ENCODE data around the gene H2BK1.

Gene H2BK1

DNA sequence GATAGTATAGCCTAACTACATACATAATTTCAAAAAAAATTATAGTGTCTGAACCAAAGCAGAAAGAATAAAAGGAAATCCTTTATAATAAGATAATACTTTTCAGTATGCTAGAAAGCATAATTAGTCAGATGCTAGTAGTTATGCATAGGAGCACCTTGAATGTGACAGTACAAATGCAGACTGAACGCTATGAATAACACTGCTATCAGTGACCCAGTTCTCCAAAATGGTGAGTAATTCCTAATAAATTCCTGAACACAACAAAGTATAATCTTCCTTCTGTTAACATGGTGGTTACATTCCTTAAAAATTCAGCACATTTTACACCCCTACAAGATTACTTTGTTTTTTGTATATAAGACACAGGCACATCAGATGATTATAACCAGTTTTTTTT lies 20.8 kb upstream of the H2BK1 start:
- DNase-seq = no peak

DNA sequence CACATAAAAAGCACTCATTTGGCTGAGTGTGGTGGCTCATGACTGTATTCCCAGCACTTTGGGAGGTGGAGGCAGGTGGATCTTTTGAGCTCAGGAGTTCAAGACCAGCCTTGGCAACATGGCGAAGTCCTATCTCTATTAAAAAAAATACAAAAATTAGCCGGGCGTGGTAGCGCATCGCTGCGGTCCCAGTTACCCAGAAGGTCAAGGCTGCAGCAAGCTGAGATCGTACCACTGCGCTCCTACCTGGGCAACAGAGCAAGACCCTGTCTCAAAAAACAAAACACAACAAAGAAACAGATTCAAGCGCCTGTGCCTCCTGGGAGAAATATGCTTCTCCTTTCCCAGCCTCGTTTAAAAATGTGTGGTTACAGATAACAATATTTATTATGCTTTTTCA lies 19.0 kb upstream of the H2BK1 start:
- no peak for DNase-seq

DNA sequence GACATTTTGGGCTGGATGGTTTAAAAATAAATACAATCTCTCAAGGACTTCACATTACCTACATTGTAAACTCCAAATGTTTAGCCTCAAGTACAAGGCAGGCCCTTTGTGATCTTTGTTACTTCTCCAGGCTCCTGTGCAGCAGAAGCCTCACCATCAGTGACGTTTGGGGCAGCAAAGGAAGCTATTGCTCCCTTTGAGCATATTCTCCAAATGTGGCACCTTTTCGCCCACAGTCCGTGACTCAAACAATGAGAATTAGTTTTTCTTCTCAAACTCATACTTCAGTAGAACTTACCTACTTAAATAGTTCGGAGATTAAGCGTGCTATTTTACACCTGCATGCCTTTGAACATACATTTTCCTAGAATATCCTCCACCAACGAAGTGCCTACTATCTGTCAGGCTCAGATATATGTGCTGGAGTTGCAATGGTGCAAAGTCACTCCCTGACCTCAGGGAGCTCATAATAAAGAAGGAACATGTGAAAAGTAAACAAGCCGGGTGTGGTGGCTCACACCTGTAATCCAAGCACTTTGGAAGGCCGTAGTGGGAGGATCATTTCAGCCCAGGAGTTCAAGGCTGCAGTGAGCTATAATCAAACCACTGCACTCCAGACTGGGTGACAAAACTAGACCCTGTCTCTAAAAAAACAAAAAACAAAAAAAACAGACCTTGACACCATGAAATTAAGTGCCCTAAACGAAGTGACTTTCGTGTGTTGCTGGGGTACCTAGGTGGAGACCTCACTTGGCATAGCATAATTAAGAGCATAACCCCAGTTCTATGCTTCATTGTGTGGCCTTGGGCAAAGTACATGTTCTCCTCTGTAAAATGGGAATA lies 18.0 kb upstream of the H2BK1 start:
- no peak for DNase-seq

DNA sequence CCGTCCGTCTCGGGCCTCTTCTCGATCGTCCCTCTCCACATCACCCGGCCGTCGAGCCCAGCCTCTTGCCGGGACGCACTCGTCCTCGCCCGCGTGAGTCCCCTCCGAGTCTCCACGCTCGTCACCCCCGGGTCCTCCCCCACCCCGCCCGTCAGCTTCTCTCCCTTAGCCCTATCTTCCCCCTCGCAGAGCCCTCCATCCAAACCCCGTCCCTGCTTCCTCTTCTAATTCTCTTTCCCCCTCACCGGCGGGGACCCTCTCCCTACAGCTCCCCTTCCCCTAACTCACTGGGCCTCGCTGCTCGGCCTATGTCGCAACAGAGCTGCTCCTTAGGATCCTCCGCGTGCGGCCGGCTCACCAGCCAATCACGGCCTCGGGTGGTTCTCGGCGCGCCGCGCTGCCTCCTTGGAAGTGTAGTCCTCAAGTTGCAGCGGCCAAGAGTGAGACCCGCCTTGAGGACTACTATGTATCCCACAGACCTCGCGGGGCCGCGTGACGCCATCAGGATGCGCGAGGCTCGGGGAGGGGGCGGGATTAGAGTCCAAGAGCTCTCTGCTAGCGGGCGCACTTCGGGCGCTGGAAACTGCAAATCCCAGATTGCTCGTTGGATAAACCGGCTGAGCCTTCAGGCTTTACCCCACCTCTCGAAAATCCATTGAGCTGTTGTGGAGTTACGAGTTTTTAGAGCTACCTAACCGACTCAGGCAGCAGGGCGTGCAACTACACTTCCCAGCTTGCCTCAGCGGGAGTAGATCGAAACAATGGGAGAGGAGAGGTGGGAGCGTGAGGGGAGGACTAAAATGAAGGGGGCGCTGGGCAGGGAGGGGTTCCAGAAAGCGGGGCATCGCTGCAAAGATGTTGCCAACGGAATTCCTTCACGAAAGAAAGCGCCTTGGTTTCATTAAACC lies 16.8 kb upstream of the H2BK1 start, which contains the start of gene ABCF2:
ABCF2 (minus strand) TSS at position 331 of the 908 bp plus-strand sequence. CDS start 747 bp downstream, outside the sequence.
- DNase-seq = peak; percentile 90 to 98 (median 96)

DNA sequence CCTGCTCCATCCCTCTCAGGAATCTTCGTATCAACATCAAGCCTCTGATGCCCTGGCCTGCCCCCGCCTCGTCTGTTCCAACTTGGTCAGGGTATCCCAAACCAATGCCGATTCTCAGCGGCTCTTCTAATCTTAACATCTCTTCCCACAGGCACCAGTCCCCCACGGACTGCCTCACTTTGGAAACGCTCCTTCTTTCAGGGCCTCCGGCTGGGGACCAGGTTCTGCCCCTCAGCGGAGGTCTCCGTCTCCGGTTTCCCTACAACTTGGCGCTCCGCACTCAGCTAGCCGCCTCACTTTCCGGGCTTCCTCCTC lies 16.2 kb upstream of the H2BK1 start:
- DNase-seq = no peak

DNA sequence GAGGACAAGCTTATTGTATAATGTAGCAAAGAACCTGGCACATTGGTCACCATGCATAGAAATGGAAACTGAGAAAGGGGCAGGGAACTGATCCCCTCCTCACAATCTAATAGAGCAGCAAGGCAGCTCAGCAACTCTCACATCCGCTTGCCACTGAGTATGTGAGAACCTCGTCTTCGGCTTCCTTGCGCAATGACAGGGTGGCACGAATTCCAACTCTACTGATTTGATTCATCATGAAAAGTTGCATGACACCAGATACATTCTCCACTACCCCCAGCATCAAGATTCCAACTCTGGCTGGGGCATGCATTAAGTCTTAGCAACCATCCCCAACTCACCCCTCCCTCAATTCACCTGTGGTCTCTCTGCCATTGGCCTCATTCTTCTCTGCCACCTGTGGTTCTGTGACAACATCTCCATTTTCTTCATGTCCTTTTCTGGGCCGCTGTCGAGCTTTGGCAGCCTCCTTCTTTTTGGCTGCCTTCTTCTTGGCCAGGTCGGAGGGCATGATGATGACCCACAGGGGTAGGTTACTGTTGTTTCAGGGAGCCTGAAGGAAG lies 15.7 kb upstream of the H2BK1 start:
- DNase-seq = no peak

DNA sequence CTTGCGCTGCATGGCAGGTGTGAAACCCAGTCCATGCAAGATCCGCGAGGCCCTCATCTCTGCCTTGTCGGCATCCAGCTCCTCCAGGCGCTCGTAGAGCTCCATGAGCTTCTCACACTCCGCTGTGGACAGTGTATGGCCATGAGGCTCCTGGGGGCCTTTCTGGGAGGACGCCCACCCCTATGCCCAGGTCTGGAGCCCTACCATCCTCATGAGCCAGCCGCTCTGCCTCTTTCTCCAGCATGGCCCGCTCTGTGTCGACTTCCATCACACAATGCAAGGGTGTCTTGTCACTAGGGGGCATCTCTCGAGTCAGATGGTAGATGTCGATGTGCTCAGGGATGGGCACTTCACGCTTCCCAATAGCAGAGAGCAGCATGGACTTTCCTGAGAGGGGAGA lies 13.4 kb upstream of the H2BK1 start:
- no peak for DNase-seq

DNA sequence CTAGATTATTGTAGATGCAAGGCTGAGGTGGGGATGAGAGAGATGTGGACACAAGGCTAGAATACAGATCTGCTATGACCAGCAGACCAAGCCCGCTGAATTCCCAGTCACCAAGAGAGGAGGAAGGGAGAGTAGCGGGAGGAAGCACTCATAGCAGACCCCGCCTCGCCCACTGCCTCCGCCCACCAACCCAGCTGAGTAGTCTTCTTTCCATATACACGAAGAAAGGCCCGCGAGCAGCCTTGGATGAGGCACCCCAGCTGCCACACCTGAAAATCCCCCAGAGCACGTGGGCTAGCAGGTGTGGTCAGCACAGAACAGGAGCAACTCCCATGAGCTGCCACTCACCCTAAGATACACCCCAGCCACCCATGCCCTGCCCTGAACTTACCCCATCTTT lies 7.9 kb upstream of the H2BK1 start:
- no peak for DNase-seq

DNA sequence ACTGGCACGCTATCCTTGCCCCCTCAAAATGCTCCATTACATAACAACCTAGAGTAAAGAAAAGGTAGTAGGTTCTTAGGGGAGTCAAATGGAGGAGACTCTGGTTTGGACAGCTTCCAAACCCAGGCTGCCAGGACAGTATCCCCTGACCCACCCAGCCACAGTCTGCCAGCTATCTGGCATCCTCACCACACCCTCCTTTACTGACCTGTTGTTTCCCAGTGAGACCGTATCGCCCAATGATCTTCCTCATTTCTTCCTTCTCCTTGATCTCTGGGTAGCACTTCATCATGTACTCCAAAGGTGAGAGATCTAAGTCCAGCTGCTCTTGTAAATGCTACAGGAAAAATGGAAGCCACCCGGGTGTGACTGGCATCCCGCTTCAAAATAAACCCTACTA lies 5.1 kb upstream of the H2BK1 start:
- DNase-seq = no peak

DNA sequence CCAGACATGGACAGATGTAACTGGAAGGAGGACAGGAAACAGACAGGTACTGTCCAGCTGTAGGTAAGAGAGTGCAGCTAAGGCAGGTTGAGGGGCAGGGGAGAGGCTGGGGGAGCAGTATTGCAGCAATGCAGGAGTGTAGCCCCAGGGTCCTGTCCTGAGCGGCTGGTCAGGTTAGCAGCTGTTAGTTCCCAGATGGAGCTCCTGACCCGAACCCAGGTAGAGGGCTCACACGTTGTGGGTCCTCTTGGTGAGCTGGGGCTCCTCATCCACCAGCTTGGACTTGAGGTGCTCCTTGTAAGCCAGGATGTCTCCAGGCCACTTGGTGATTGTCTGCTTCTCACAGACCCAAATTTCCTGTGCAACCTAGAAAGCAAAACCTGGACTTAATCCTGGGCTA lies 3.5 kb upstream of the H2BK1 start:
- no peak for DNase-seq

DNA sequence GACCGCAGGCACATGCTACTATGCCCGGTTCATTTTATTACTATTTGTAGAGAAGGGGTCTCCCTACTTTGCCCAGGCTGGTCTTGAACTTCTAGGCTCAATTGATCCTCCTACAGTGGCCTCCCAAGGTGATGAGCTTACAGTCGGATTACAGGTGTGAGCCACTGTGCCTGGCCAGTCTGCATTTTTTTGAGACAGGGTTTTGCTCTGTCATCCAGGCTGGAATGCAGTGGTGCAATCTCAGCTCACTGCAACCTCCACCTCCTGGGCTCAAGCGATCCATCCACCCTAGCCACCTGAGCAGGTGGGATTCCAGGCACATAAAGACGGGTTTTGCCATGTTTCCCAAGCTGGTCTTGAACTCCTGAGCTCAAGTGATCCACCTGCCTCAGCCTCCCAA lies 2.3 kb upstream of the H2BK1 start:
- DNase-seq = no peak

DNA sequence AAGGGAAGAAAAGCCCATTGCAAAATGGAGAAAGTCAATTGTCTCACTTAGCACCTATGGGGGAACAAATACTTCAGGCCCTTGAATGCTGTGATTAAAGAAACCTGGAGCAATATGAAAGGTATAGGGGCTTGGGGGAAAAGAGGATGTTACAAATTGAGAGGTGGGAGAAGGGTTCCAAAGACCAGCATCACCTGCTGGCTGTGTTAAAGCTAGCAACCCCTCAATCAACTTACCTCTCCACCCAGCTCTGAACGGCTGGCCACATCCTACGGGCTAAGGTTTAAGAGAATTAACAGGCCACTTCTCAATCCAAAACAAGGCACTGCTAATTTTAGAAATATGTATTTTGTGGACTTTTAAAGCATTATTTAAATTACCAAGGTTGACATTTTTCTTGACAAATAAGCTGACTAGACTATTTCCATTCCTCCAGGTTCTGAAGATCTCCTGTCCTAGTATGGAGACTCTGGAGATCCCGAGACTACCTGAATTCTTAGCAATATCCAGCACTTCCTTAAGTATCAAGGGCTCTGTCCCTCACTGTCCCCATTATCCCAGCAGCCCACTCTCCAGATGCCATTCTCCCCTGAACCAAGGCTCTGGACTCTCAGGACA lies 976 bp upstream of the H2BK1 start:
- no peak for DNase-seq

DNA sequence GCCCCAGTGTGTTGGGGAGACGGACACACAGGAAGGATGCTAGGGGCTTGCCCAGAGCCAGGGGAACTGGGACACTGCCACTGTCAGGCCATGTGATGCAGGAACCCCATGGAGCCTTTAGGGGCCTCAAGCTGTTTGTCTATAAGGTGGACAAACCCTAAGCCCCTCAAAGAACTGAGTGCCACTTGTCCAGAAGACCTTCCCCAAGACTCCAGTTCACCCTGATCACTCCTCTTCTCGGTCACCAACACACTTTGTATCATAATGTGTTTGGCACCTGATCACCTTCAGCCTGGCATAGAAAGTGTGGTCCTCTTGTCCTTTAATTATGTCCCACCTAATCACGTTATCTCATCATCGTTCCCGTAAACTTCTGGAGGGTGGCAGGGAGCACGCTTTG lies 700 bp downstream of the H2BK1 start:
- DNase-seq = no peak

DNA sequence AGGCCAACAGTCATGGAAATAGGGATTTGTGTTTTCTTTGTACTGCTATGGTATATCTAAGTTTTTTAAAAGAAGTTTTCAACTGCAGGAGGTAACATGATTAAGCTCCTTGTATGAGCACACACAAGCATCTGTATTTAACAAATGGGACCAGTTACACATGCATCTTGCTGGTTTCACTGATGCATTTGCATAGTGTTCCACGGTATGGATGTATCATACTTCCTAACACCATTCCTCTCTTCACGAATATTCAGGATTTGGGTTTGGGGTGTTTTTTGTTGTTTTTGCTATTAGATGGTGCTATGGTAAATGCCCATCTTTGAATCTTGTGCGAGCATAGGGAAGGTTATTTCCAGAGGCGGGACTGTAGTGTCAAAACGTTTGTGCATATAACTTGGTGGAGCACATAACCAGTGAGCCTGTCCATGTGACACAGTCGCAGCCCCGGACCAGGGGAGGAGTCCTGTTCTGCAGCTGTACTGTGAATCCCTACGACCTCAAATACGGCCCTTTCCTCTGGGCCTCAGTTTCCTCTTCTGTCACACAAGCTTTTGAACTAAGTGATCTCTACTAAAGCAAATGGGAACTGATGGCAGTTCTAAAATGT lies 1.9 kb downstream of the H2BK1 start:
- DNase-seq = no peak

DNA sequence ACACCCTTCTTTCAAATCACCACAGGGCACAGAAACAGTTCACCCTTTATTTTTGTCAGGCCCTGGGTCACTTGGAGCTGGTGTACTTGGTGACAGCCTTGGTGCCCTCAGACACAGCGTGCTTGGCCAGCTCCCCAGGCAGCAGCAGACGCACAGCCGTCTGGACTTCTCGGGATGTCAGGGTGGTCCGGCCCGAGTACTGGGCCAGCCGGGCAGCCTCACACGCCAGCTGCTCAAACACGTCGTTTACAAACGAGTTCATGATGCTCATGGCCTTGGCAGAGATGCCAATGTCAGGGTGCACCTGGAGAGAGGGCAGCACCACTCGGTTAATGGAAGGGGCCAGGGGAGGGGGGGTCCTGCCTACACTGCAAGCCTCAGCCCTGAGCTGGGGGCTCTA lies 2.5 kb downstream of the H2BK1 start:
- DNase-seq = no peak

DNA sequence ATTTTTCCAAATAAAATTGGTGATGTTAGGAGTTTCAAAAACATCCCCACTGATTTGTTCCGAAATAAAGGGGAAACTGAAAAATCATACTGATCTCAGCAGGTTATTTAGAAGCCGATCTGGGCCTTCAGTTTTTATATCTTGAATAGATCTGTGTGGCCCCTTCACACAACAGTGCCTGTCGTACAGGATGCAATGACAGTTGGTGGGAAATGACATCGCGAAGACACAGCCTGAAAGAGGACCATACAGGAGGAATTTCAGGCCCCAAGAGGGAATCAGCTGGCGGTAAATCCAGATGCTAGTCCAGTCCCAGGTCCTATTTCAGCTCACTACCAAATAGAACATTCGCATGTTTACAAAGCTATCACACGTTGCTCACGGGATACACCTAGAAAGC lies 3.0 kb downstream of the H2BK1 start:
- DNase-seq = no peak

DNA sequence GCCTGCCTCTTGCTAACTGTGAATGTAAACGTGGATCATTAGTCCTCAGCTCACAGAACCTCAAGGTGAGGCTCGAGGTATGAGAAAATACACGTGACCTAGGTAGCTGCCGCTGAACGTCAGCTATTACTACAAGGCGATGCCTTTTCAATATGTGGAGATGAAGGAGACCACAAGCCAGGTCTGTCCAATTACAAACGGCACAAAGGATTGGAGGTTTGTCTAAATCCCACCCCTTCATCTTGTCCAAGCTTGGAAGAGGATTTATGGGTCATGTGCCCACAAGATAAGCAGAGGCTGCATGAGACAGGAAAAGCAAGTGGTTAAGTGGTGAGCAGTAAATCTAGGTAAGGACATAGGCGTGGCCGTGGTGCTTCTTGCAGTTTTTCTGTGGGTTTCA lies 3.4 kb downstream of the H2BK1 start:
- no peak for DNase-seq

DNA sequence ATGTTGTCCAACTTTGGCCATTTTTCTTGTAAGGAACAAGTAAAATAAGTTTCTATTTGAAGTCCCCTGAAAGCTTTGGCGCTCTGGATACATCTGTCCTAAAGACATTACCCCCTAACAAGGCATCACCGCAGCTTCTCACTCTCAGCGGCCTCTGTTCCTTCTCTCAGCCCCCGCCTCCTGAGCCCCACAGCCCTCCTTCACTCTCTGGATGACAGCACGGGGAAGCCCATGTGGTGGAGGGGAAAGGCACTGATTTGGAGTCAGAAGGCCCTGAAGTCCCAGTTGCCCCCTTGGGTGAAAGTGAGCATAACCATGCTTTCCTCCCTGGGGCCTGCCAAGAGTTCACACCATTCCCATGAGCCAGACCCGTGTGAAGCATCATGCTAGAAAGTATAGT lies 4.6 kb downstream of the H2BK1 start:
- DNase-seq = no peak

DNA sequence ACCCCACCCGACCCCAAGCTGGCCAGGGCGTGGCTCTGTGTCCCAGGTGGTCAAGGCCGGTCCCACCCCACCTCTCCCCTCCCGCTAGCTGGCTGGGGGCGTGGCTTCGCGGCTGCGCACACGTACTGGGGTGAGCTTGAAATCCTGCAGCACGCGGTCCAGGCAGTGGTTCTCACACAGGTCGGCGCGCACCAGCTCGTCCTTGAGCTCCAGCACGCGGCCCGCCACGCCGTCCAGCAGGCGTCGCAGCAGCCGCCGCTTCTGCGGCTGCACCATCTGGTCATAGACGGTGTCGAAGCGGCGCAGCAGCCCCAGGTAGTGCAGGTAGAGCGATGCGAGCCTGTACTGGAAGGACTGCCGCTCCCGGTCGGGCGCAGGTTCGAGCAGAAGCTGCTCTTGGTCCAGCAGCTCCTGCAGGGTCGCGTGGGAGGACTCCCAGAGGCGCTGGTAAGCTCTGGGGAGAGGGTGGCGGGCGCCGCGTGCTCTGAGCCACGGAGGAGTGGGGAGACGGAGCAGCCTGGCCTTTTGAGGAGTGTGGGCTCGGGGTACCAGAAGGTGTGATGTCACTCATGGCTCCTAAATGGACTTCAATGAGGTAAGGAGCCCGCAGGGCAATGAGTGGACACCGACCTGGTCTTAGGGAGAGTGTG lies 5.8 kb downstream of the H2BK1 start:
- no peak for DNase-seq

DNA sequence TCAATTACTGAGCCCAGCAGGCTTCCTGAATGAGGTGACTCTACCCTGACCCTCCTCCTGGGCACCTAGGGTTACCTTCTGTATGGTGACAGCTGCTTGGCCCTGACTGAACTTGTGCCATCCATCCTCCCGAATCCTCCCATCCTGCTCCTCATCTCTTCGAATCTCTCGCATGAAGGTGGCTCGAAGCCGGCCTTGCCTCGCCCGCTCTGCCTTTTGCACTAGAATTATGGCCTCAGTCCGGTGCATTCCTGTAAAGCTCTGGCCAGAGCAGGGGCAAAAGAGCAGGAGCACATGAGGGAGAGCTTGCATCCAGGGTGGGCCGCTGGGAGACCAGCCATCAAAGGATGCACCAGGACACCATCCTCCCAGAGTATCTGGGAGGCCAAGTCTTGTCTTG lies 7.5 kb downstream of the H2BK1 start:
- no peak for DNase-seq

DNA sequence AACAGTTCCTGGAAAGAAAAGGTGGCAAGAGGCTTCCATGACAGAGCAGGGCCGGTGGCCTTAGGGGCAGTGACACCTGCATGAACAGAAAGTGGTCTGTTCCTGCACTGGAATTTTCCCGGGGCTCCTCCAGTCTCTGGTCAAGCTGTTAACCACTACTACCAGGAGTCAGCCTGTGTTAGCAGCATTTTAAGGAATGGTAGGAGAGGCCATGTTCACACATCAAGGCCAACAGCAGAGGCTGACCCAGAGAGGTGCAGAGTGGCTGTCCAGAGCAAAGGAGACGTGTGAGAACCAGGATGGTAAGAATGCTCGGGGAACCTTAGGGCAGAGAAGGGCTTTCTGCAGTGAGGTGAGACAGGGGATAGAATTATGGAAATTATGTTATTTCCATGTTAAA lies 8.5 kb downstream of the H2BK1 start:
- DNase-seq = no peak

DNA sequence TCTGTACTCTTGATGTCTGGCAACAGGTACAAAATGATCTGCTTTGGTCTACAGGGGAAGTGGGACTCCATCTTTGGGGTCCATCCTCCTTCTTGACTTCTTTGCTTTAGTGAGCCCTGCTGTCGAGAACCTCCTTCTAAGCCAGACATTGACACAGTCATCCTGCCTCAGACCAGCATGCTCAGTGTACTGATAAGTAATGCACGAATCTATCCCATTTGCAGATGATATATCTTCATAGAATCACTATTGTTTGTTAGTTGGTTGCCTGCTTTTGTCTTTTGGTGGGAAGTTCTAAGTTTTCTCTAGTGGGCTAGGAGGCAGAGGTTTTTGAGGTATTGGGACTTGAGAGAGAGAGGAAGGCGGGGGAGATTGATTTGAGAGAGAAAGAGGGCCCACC lies 8.9 kb downstream of the H2BK1 start:
- DNase-seq = no peak

Data from activated naive CD4-positive, alpha-beta T cell (primary cell).